Heart left ventricle (tissue), 16 donors: Measurements from ENCODE around the gene CCT5. TPM values are rescaled to one million over a fixed set of nuclear protein-coding genes. Genes with fewer than 3 reads are reported as not detected.
A peak's percentile ranks its signal among the peaks of the same experiment; 100 is the strongest.

Experiments
- ATAC-seq, 4 donors: fragments of 200-7000 bp; cut with Tn5 transposase; one replicate each; pipeline ENCODE4 v1.9.1; 2020 to 2022; ENCODE audit warnings: moderate library complexity in 4 of 4, mild to moderate bottlenecking in 3 of 4, moderate number of reproducible peaks in 1 of 4
- DNase-seq, 5 donors: peaks; one replicate each; pipeline ENCODE4 v3.0.0-alpha.2; 2020
- H3K27ac ChIP-seq, 12 donors: fragments of 200-600 bp; sonication (generic) in 4 of 12; one replicate each; pipeline versions ENCODE4 v1.5.0 to v1.8.0; 2016 to 2022; ENCODE audit warnings: mild to moderate bottlenecking in 2 of 12
- H3K27me3 ChIP-seq, 9 donors: fragments of 200-600 bp; sonication (generic) in 2 of 9; one replicate each; pipeline versions ENCODE4 v1.5.1 to v1.8.0; 2016 to 2022; ENCODE audit warnings: mild to moderate bottlenecking in 3 of 9
- H3K36me3 ChIP-seq, 9 donors: fragments of 200-600 bp; sonication (generic) in 2 of 9; one replicate each; pipeline versions ENCODE4 v1.5.0 to v1.8.0; 2018 to 2022; ENCODE audit warnings: mild to moderate bottlenecking in 2 of 9
- H3K4me1 ChIP-seq, 12 donors: fragments of 200-600 bp; sonication (generic) in 4 of 12; one replicate each; pipeline versions ENCODE4 v1.5.0 to v1.8.0; 2016 to 2022; ENCODE audit warnings: mild to moderate bottlenecking in 3 of 12
- H3K4me3 ChIP-seq, 12 donors: fragments of 200-600 bp; sonication (generic) in 4 of 12; one replicate each; pipeline versions ENCODE4 v1.5.0 to v1.8.0; 2017 to 2022; ENCODE audit warnings: mild to moderate bottlenecking in 9 of 12, moderate library complexity in 4 of 12
- H3K9me3 ChIP-seq, 12 donors: fragments of 200-600 bp; sonication (generic) in 4 of 12; one replicate each; pipeline versions ENCODE4 v1.5.0 to v1.8.0; 2016 to 2022; ENCODE audit warnings: mild to moderate bottlenecking in 1 of 12
- CTCF ChIP-seq, 12 donors: fragments of 200-600 bp; sonication (generic) in 4 of 12; IDR thresholded peaks; one replicate each; pipeline versions ENCODE4 v1.5.0 to v1.8.0; 2018 to 2022; ENCODE audit warnings: antibody characterized with exemption in 12 of 12, mild to moderate bottlenecking in 5 of 12
- POLR2A ChIP-seq, 2 donors: fragments of 450-650 bp; IDR thresholded peaks; one replicate each; pipeline ENCODE4 v1.6.1; 2017; ENCODE audit warnings: antibody characterized with exemption in 2 of 2, mild to moderate bottlenecking in 2 of 2, moderate library complexity in 2 of 2
- WGBS, 4 donors: extraction: QIAGEN DNeasy Blood & Tissue Kit in 2 of 4; methylation state at CpG; one replicate each; pipeline versions ENCODE4 v1.1.5 to v1.1.7; 2013 to 2018; 5-methylcytosine and 5-hydroxymethylcytosine counted together
- intact Hi-C, 10 donors: fragments of 100-400 bp; cut with DNase I; formaldehyde crosslinking; loops; one replicate each; pipeline versions ENCODE4 v1.11.1 to v1.14.2; 2022
- polyA plus RNA-seq, 2 donors: library from polyadenylated mRNA; stranded (reverse); fragments of 200-250 nt; gene quantifications; one replicate each; pipeline ENCODE4 v1.2.3, GENCODE V29; 2013
- total RNA-seq, 9 donors: library from RNA; depleted of rRNA in 2 of 9; stranded (reverse); fragments of >200 nt in 2 of 9; fragmentation: NEBNext Ultra II Directional in 3 of 9; extraction: Animal tissue kit (Norgen Biotek cat#: 25700) in 3 of 9; gene quantifications; one replicate each; pipeline versions ENCODE4 v1.1.0 to v1.2.4, GENCODE V29; 2016 to 2023
- donor health status: ischemic (EF 13 %, LVEDD 7.1; RV severe dilation, severe dysfunction).
- donor health status: healthy with polysubstance abuse.
- donor health status: DM: no; HTN: yes; CAD: no.
- donor health status: DM: no; HTN: no; CAD: no.
- donor health status: ischemic (EF 25% LVEDD 6.9; RV normal size, moderate dysfunction).
- donor health status: ischemic (EF 25% LVEDD 5.7; RV mildly dilated, moderate dysfunction).
- donor health status: healthy.
- donor health status: DM: yes; HTN: yes; CAD: no.
- donor health status: ischemic (EF 35%, LVEDD 5.7; RV mildly dilated, moderate dysfunction).
- donor health status: nonischemic (EF 11% LVEDD 7.7; RV severe dilation, severe dysfunction).
- donor health status: DM: yes; HTN: yes; CAD: no.
- donor health status: PGD.
- donor health status: ischemic (EF 29% LVEDD 5.4; RV normal size, mild dysfunction).
- donor health status: nonischemic (EF 23%, LVEDD 6.1; RV moderate dilation, normal function).

The CCT5 gene
- total and polyA plus RNA-seq, 11 donors = 73.1 to 318 (median 108) TPM

GRCh38 chr5:10303201-10303600 lies 53.1 kb downstream of the CCT5 start:
- no peak for DNase-seq
- H3K27ac ChIP-seq = peak overlapping the region in 11 of 12 donors; percentile 11 to 80 (median 69)
- no peak for TF ChIP-seq CTCF (IDR thresholded peaks at IDR 0.05)
- no peak for TF ChIP-seq POLR2A (IDR thresholded peaks at IDR 0.05)
- H3K27me3 ChIP-seq = no peaks in the 10 kb centered on the region
- intact Hi-C loops = no loop called here
- no peaks in the 10 kb centered on the region for H3K9me3 ChIP-seq
- 70 to 77% (median 73%) methylated on average over 2 of the region's 2 CpGs for WGBS, 4 donors
- H3K4me3 ChIP-seq = no peak overlapping the region
- H3K4me1 ChIP-seq = peaks cover 0 to 42% (median 12%) of the 10 kb centered on the region in 12 donors
- ATAC-seq = no peak
- peaks cover 0 to 3% (median 0%) of the 10 kb centered on the region in 9 donors for H3K36me3 ChIP-seq

- peak in 2 of 4 donors; percentile 9 to 25 for ATAC-seq
- WGBS, 4 donors = 62 to 75% (median 66%) methylated on average over 5 of the region's 5 CpGs
- H3K4me3 ChIP-seq = no peak overlapping the region
- H3K36me3 ChIP-seq = peaks cover 0 to 3% (median 0%) of the 10 kb centered on the region in 9 donors
- TF ChIP-seq POLR2A (IDR thresholded peaks at IDR 0.05) = no peak
- no peak for TF ChIP-seq CTCF (IDR thresholded peaks at IDR 0.05)
- no peaks in the 10 kb centered on the region for H3K27me3 ChIP-seq
- no peaks in the 10 kb centered on the region for H3K9me3 ChIP-seq
- no peak for DNase-seq
- peak overlapping the region in 11 of 12 donors; percentile 11 to 80 (median 69) for H3K27ac ChIP-seq
- H3K4me1 ChIP-seq = peaks cover 0 to 42% (median 12%) of the 10 kb centered on the region in 12 donors
- intact Hi-C loops = no loop called here
Observed at GRCh38 chr5:10303699-10304170, 53.7 kb downstream of the CCT5 start.

GRCh38 chr5:10304932-10305331 lies 54.9 kb downstream of the CCT5 start:
- DNase-seq (no peak), ATAC-seq (no peak)
- peaks cover 0 to 42% (median 12%) of the 10 kb centered on the region in 12 donors for H3K4me1 ChIP-seq
- intact Hi-C loops = no loop called here
- TF ChIP-seq CTCF (IDR thresholded peaks at IDR 0.05) (peak in 2 of 12 donors; percentile 8 to 16), POLR2A (IDR thresholded peaks at IDR 0.05) (no peak)
- H3K27me3 ChIP-seq = no peaks in the 10 kb centered on the region
- H3K27ac ChIP-seq = peak overlapping the region in 1 of 12 donors; percentile 80
- no peaks in the 10 kb centered on the region for H3K9me3 ChIP-seq
- WGBS, 4 donors = 68 to 100% (median 75%) methylated on average over 4 to 5 of the region's 5 CpGs
- H3K36me3 ChIP-seq = no peaks in the 10 kb centered on the region
- H3K4me3 ChIP-seq = no peak overlapping the region

GRCh38 chr5:10306114-10306513 lies 56.0 kb downstream of the CCT5 start:
- no peaks in the 10 kb centered on the region for H3K9me3 ChIP-seq
- H3K27ac ChIP-seq = peak overlapping the region in 3 of 12 donors; percentile 78 to 90 (median 88)
- H3K4me3 ChIP-seq = peak overlapping the region in 2 of 12 donors; percentile 69 to 75
- peaks cover 0 to 42% (median 12%) of the 10 kb centered on the region in 12 donors for H3K4me1 ChIP-seq
- DNase-seq = no peak
- TF ChIP-seq POLR2A (IDR thresholded peaks at IDR 0.05) (no peak), CTCF (IDR thresholded peaks at IDR 0.05) (no peak)
- intact Hi-C loops = loop anchor here in 1 of 10 donors (2.0 kb wide), 1 partner anchor 23 kb away; no protein-coding TSS in a partner anchor
- no peaks in the 10 kb centered on the region for H3K27me3 ChIP-seq
- ATAC-seq = no peak
- H3K36me3 ChIP-seq = no peaks in the 10 kb centered on the region
- 64 to 68% (median 65%) methylated on average over 5 of the region's 5 CpGs for WGBS, 4 donors
